GOT3 (cell line): ENCODE data around the gene DHRS12.

Experiments
- DNase-seq: peaks from one replicate; lab custom pipeline; 2025; ENCODE audit warnings: mixed read lengths; lab: John Stamatoyannopoulos, UW

Gene DHRS12

GRCh38 chr13:51803422-51804294 is at the start of gene DHRS12:
DHRS12 (minus strand) TSS chr13:51804163; CDS start chr13:51799659, 4,504 bp downstream.
- peak; percentile 30 for DNase-seq

- no peak for DNase-seq
These were observed 45.5 kb upstream of the DHRS12 start for GRCh38 chr13:51849145-51850101.

- no peak for DNase-seq
These were observed 44.7 kb upstream of the DHRS12 start for GRCh38 chr13:51848674-51849073.

GRCh38 chr13:51846756-51847155 is 42.8 kb upstream of the DHRS12 start:
- DNase-seq, result no peak

- DNase-seq, result no peak
These were observed 41.8 kb upstream of the DHRS12 start for GRCh38 chr13:51845574-51846318.

- DNase-seq, result peak; percentile 12
These were observed 41.1 kb upstream of the DHRS12 start, which contains the start of gene TMEM272 for GRCh38 chr13:51844862-51845573. TMEM272 (minus strand) TSS chr13:51845177; CDS start chr13:51838530, 6,647 bp downstream.

- DNase-seq, result no peak
These were observed 39.6 kb upstream of the DHRS12 start for GRCh38 chr13:51843529-51843928.

- no peak for DNase-seq
These were observed 37.8 kb upstream of the DHRS12 start for GRCh38 chr13:51841732-51842131.

- no peak for DNase-seq
These were observed 37.0 kb upstream of the DHRS12 start for GRCh38 chr13:51840917-51841316.

- DNase-seq, result no peak
These were observed 36.0 kb upstream of the DHRS12 start for GRCh38 chr13:51839711-51840540.

GRCh38 chr13:51838240-51838846 is 34.4 kb upstream of the DHRS12 start:
- DNase-seq, result no peak

- no peak for DNase-seq
These were observed 33.1 kb upstream of the DHRS12 start for GRCh38 chr13:51837016-51837415.

- DNase-seq, result no peak
These were observed 30.7 kb upstream of the DHRS12 start for GRCh38 chr13:51834581-51835171.

GRCh38 chr13:51833980-51834379 is 30.0 kb upstream of the DHRS12 start:
- DNase-seq, result no peak

GRCh38 chr13:51832471-51833152 is 28.6 kb upstream of the DHRS12 start:
- DNase-seq, result no peak

- DNase-seq, result no peak
These were observed 27.6 kb upstream of the DHRS12 start for GRCh38 chr13:51831519-51831918.

- no peak for DNase-seq
These were observed 25.6 kb upstream of the DHRS12 start for GRCh38 chr13:51829568-51829899.

- DNase-seq, result no peak
These were observed 25.0 kb upstream of the DHRS12 start for GRCh38 chr13:51828730-51829567.
